ENCODE measurements around the gene KRTAP8-1. TPM values are rescaled to one million over a fixed set of nuclear protein-coding genes. Genes with fewer than 3 reads are reported as not detected.
A peak's percentile ranks its signal among the peaks of the same experiment; 100 is the strongest.

KRTAP8-1 gene
- total RNA-seq, 1 experiment from 2014 or later = not detected

- TF ChIP-seq ATF6 (CRISPR knock-in tag; IDR thresholded peaks at IDR 0.05) = no peak
Measured at GRCh38 chr21:30842990-30843389, 29.9 kb upstream of the KRTAP8-1 start (continued).

DNA sequence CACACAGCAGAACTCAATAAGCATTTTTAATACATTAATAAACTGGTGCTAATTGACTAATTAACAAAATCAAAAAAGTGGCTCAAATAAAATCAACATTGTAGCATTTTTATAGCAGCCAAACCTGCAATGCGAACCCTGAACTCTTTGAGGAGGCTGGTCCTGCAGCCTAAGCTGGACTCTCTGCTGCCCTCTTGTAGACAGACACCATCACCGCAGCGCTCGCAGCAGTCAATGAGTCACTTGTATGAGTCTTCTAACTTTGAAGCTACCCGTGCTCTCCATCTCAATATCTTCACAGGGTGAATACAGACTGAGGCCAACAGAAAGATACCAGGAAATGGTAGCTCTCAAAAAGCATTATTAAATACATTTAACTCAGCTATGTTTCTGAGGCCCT lies 26.2 kb upstream of the KRTAP8-1 start:
- no peaks in the 10 kb centered on the region for H3K36me3 Mint-ChIP-seq
- ATAC-seq = peak; percentile 98

GRCh38 chr21:30838536-30838935 lies 25.5 kb upstream of the KRTAP8-1 start:
- H3K27ac Mint-ChIP-seq = no peak overlapping the region
- no peaks in the 10 kb centered on the region for H3K36me3 Mint-ChIP-seq
- no peak for ATAC-seq
- ChIA-PET POLR2A (no interaction called here), CTCF (interaction anchor here (2.0 kb wide), 1 partner anchor 395 kb away, joined by 11 read pairs; no protein-coding TSS in a partner anchor)
- H3K9me3 Mint-ChIP-seq = no peaks in the 10 kb centered on the region
- no peaks in the 10 kb centered on the region for H3K27me3 Mint-ChIP-seq (ENCODE audit: low read depth)
- DNase-seq (ENCODE audit: low spot score) = no peak
- no peaks in the 10 kb centered on the region for H3K4me1 Mint-ChIP-seq
- no peak overlapping the region for H3K4me3 Mint-ChIP-seq
- TF ChIP-seq IRF1 (CRISPR knock-in tag; IDR thresholded peaks at IDR 0.05) (no peak), PRRX2 (CRISPR knock-in tag; IDR thresholded peaks at IDR 0.05) (no peak), FOXK1 (CRISPR knock-in tag; IDR thresholded peaks at IDR 0.05) (no peak), MYBL2 (CRISPR knock-in tag; IDR thresholded peaks at IDR 0.05) (no peak), TEAD4 (CRISPR knock-in tag; IDR thresholded peaks at IDR 0.05) (no peak), KAT7 (CRISPR knock-in tag; IDR thresholded peaks at IDR 0.05; ENCODE audit: borderline replicate concordance) (no peak), CDX4 (CRISPR knock-in tag; IDR thresholded peaks at IDR 0.05; ENCODE audit: borderline replicate concordance) (no peak), SOX15 (CRISPR knock-in tag; IDR thresholded peaks at IDR 0.05) (no peak), STAT6 (CRISPR knock-in tag; conservative IDR thresholded peaks at IDR 0.05; ENCODE audit: low read depth) (no peak), RORB (CRISPR knock-in tag; IDR thresholded peaks at IDR 0.05) (no peak)
- TF ChIP-seq, protein P1, sequence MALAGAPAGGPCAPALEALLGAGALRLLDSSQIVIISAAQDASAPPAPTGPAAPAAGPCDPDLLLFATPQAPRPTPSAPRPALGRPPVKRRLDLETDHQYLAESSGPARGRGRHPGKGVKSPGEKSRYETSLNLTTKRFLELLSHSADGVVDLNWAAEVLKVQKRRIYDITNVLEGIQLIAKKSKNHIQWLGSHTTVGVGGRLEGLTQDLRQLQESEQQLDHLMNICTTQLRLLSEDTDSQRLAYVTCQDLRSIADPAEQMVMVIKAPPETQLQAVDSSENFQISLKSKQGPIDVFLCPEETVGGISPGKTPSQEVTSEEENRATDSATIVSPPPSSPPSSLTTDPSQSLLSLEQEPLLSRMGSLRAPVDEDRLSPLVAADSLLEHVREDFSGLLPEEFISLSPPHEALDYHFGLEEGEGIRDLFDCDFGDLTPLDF (CRISPR knock-in tag; IDR thresholded peaks at IDR 0.05) = no peak
- TF ChIP-seq, protein P2, sequence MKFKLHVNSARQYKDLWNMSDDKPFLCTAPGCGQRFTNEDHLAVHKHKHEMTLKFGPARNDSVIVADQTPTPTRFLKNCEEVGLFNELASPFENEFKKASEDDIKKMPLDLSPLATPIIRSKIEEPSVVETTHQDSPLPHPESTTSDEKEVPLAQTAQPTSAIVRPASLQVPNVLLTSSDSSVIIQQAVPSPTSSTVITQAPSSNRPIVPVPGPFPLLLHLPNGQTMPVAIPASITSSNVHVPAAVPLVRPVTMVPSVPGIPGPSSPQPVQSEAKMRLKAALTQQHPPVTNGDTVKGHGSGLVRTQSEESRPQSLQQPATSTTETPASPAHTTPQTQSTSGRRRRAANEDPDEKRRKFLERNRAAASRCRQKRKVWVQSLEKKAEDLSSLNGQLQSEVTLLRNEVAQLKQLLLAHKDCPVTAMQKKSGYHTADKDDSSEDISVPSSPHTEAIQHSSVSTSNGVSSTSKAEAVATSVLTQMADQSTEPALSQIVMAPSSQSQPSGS (CRISPR knock-in tag; IDR thresholded peaks at IDR 0.05; ENCODE audit: borderline replicate concordance, low read depth) = no peak
- TF ChIP-seq, protein P3, sequence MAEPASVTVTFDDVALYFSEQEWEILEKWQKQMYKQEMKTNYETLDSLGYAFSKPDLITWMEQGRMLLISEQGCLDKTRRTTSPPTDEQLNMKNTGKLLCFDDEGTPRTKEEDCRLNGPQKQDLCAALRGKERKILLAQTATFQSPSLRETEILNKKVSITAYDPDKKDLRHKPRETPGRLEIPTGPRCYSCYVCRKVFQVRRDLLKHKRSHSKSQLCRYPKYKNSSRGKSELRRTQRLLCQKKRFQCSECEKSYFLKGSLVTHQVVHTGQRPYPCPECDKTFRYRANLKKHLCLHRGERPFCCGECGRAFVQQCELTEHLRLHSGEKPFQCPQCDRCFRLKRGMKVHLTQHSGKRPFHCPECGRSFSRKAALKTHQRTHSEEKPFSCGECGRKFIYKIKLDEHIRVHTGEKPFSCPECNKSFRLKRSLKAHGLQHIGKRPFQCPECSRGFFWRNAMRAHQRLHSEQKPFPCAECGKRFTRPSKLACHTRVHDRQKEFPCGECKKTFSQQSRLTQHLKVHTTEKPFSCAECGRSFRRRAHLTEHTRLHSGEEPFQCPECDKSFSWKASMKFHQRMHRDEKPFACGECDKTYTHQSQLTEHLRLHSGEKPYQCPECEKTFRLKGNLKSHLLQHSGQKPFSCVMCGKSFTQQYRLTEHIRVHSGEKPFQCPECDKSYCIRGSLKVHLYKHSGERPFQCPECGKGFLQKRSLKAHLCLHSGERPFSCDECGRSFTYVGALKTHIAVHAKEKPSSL (CRISPR knock-in tag; conservative IDR thresholded peaks at IDR 0.05) = no peak

More for the DNA sequence above, 26.2 kb upstream of the KRTAP8-1 start:
- no peaks in the 10 kb centered on the region for H3K9me3 Mint-ChIP-seq
- ChIA-PET CTCF (interaction anchor here (0.6 to 2.0 kb wide), 29 partner anchors 8 to 430 kb away, joined by 3 to 22 read pairs (median 4); partner anchors contain the start of genes KRTAP19-8, KRTAP7-1 and KRTAP8-1), POLR2A (no interaction called here)
- H3K27ac Mint-ChIP-seq = no peak overlapping the region
- TF ChIP-seq, protein P4, sequence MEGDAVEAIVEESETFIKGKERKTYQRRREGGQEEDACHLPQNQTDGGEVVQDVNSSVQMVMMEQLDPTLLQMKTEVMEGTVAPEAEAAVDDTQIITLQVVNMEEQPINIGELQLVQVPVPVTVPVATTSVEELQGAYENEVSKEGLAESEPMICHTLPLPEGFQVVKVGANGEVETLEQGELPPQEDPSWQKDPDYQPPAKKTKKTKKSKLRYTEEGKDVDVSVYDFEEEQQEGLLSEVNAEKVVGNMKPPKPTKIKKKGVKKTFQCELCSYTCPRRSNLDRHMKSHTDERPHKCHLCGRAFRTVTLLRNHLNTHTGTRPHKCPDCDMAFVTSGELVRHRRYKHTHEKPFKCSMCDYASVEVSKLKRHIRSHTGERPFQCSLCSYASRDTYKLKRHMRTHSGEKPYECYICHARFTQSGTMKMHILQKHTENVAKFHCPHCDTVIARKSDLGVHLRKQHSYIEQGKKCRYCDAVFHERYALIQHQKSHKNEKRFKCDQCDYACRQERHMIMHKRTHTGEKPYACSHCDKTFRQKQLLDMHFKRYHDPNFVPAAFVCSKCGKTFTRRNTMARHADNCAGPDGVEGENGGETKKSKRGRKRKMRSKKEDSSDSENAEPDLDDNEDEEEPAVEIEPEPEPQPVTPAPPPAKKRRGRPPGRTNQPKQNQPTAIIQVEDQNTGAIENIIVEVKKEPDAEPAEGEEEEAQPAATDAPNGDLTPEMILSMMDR (IDR thresholded peaks at IDR 0.05) = peak; percentile 44; the same call in 1 of the 2 replicates
- no peak for TF ChIP-seq IRF1 (CRISPR knock-in tag; IDR thresholded peaks at IDR 0.05)
- peak; percentile 73 for DNase-seq (ENCODE audit: low spot score)
- H3K4me1 Mint-ChIP-seq = no peaks in the 10 kb centered on the region
- no peak overlapping the region for H3K4me3 Mint-ChIP-seq
- H3K27me3 Mint-ChIP-seq (ENCODE audit: low read depth) = no peaks in the 10 kb centered on the region

Measured in WTC11 (cell line).